GM18507 (cell line): ENCODE measurements around the gene RPL39.
"Not testable (repeated sequence)": the region's sequence is repeated elsewhere in the genome, so short reads cannot be mapped to it uniquely, and the experiment has no call there.

ENCODE experiments used
- DNase-seq: peaks from one replicate; pipeline ENCODE4 v3.0.0; 2011; ENCODE audit warnings: low read depth; ENCODE audit not compliant: insufficient read length; ENCODE audit errors: extremely low spot score
- FAIRE-seq: peaks from 2 replicates; lab custom pipeline; 2011; peaks lifted over from hg19 to GRCh38; lab: Jason Lieb, UNC

The RPL39 gene

DNA sequence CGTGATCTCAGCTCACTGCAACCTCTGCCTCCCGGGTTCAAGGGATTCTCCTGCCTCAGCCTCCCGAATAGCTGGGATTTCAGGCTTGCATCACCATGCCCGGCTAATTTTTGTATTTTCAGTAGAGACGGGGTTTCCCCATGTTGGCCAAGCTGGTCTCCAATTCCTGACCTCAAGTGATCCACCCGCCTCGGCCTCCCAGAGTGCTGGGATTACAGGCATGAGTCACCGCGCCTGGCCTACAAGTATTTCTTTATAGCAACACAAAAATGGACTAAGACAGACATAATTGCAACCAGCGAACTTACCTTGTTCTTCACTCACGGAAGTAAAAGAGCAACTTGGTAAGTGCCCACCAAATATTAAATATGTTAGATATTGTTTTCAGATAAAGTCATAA is 23.0 kb downstream of the RPL39 start:
- DNase-seq, FAIRE-seq: not testable (repeated sequence)

DNA sequence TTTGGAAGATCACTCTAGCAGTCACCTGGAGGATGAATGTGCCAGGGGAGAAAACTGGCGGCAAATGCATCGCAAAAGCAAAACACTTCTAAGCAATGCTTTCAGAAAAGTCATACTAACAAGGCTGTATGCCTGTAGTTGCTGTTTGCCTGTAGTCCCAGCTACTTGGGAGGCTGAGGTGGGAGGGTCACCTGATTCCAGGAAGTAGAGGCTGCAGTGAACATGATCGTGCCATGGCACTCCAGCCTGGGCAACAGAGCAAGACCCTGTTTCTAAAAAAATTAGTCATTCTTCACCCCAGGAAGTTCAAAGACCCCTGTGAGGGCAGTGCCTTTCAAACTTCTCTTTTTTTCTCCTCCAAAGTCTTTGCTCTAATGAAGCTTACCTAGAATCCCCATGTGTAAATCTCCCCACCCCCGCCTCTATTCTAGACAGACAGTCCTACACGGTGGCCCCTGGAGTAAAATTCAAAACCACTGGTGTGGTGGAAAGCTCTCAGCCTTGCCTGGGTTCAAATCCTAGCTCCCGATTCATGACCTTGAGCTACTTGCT is 27.5 kb downstream of the RPL39 start:
- DNase-seq, result no peak
- FAIRE-seq, result peak; percentile 74

GRCh38 chrX:119763181-119763580 is 28.2 kb downstream of the RPL39 start:
- FAIRE-seq (peak; percentile 42), DNase-seq (no peak)

- DNase-seq (no peak), FAIRE-seq (peak; percentile 90)
Measured at GRCh38 chrX:119762718-119763117, 28.7 kb downstream of the RPL39 start.

DNA sequence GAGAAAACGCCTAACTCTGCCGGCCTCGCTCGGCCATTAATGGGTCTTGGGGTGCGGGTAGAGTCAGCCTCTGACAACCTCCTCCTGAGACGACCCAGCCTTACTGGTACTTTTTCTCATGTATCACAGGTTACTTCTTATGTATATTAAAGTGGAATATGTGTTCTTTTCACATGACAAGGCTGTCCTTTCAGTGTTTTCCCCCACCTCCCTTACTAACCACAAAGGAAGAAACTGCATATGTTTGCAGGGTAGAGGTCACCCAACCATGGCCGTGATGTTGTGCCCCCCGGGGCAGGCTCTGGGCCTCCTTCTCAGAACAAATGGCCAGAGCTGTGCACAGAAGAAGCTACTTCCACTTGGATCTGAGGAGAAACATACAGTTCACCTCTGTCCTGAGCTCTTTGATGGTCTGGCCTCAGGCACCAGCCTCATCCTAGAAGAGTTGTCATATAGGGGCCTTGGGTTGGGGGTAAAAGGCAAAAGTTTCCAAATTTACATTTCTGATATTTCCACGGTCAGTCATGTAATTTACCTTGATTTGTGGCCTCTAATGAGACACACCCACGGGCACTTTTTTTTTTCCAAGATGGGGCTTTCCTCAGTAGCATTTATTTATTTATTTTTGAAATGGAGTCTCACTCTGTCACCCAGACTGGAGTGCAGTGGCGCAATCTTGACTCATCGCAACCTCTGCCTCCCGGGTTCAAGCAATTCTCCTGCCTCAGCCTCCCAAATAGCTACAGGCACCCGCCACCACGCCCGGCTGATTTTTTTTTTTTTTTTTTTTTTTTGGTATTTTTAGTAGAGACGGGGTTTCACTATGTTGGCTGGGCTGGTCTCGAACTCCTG is 31.2 kb downstream of the RPL39 start:
- FAIRE-seq, result peak; percentile 94

GRCh38 chrX:119759248-119759766 is 32.1 kb downstream of the RPL39 start:
- FAIRE-seq, result no peak
- DNase-seq, result no peak

More for the DNA sequence above, 31.2 kb downstream of the RPL39 start:
- no peak for DNase-seq

GRCh38 chrX:119758731-119759247 is 32.6 kb downstream of the RPL39 start:
- no peak for DNase-seq
- FAIRE-seq, result no peak

- no peak for DNase-seq
- FAIRE-seq, result peak; percentile 86
Measured at GRCh38 chrX:119757979-119758730, 33.3 kb downstream of the RPL39 start, which contains the start of gene SOWAHD. Gene SOWAHD, plus strand, starts transcription at chrX:119758588. Its CDS starts 80 bp downstream, at chrX:119758668.

GRCh38 chrX:119757646-119757978 is 33.8 kb downstream of the RPL39 start:
- no peak for FAIRE-seq
- DNase-seq, result no peak

GRCh38 chrX:119756926-119757635 is 34.3 kb downstream of the RPL39 start:
- DNase-seq, result no peak
- peak; percentile 80 for FAIRE-seq

- no peak for DNase-seq
- peak; percentile 98 for FAIRE-seq
Measured at GRCh38 chrX:119755981-119756533, 35.4 kb downstream of the RPL39 start.

- DNase-seq (no peak), FAIRE-seq (peak; percentile 91)
Measured at GRCh38 chrX:119753639-119754257, 37.7 kb downstream of the RPL39 start.

DNA sequence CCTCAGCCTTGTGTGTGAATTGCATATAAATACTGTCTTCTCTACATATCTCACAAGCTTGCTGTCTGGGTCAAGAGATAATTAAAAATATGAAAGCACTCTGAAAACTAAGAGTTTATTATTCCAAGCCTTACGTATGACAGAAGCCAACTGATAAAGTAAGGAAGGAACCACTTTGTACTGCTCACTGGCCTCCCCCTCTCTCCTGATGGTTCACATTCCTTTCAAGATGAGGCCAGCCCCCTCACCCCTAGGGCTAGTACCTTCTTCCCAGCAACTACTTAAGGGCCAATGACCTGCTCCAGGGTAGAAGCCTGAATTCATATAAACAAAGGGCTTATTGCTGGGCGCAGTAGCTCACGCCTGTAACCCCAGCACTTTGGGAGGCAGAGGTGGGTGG is 38.4 kb downstream of the RPL39 start:
- FAIRE-seq (peak; percentile 63), DNase-seq (no peak)

DNA sequence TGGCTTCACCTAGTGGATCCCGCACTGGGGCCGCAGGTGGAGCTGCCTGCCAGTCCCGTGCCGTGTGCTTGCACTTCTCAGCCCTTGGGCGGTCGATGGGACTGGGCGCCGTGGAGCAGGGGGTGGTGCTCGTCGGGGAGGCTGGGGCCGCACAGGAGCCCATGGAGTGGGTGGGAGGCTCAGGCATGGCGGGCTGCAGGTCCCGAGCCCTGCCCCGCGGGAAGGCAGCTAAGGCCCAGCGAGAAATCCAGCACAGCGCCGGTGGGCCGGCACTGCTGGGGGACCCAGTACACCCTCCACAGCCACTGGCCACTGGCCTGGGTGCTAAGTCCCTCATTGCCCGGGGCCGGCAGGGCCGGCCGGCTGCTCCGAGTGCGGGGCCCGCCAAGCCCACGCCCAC is 40.7 kb downstream of the RPL39 start:
- not testable (repeated sequence) for DNase-seq, FAIRE-seq

GRCh38 chrX:119750131-119750530 is 41.3 kb downstream of the RPL39 start:
- not testable (repeated sequence) for FAIRE-seq, DNase-seq

GRCh38 chrX:119745283-119745848 is 46.1 kb downstream of the RPL39 start:
- FAIRE-seq, result no peak

DNA sequence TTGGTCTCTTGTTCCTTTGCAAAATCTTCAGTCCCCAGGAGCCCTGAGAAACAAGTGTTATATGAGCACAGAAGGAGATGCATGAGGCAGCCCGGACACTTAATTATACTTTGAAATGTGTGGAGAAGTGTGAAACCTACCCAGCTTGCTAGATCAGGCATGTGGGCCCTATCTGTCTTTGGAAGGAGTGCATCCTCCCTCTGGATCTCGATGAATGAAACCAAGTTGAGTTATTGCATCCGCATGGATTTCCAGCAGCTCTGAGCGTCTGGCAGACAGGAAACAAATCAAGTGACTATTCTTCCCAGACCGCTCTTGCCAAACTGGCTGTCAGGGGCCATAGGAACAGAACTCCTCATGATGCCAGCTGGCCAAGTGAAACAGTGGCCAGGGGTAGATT is 52.7 kb downstream of the RPL39 start:
- DNase-seq, result no peak
- FAIRE-seq, result no peak

More at GRCh38 chrX:119745283-119745848, 46.1 kb downstream of the RPL39 start:
- DNase-seq, result no peak
